Activated naive CD4-positive, alpha-beta T cell treated with Interleukin-2 at 50 U/mL for 16 hours (primary cell): Measurements from ENCODE around the gene ACADM.
"Not testable (repeated sequence)": the region's sequence is repeated elsewhere in the genome, so short reads cannot be mapped to it uniquely, and the experiment has no call there.

Experiments used
- DNase-seq: peaks from one replicate; pipeline ENCODE4 v3.0.0-alpha.2; 2020

The ACADM gene

DNA sequence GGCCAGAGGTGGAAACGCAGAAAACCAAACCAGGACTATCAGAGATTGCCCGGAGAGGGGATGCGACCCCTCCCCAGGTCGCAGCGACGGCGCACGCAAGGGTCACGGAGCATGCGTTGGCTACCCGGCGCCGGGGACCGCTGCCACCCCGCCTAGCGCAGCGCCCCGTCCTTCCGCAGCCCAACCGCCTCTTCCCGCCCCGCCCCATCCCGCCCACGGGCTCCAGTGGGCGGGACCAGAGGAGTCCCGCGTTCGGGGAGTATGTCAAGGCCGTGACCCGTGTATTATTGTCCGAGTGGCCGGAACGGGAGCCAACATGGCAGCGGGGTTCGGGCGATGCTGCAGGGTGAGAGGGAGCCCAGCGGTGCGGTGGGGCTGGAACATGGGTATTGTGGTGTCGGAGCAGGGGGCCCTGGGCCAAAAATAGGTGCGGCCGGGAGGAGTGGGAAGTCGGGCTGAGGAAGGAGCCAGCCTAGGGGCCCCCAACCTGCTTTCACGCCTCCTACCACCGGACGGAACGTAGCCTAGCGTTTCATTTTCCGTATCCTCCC, at the start of gene ACADM:
Gene ACADM, plus strand, starts transcription at position 238 of the 551 bp plus-strand sequence. Its CDS starts 79 bp downstream, at position 317.
- peak; percentile 88 for DNase-seq

DNA sequence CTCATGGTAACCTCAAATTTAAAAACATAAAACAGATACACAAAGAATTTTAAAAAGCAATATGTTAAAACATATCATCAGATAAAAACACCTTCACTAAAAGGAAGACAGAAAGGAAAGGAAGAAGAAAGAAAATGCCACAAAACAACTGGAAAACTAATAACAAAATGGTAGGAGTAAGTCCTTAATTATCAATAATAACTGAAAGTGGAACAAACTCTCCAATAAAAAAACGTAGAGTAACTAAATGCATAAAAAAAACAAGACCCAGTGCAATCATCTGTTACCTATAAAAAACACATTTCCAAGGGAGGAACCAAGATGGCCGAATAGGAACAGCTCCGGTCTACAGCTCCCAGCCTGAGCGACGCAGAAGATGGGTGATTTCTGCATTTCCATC, 47.1 kb upstream of the ACADM start:
- DNase-seq: no peak

GRCh38 chr1:75677964-75678363, 46.5 kb upstream of the ACADM start:
- not testable (repeated sequence) for DNase-seq

GRCh38 chr1:75690547-75690946, 34.0 kb upstream of the ACADM start:
- DNase-seq: no peak

DNA sequence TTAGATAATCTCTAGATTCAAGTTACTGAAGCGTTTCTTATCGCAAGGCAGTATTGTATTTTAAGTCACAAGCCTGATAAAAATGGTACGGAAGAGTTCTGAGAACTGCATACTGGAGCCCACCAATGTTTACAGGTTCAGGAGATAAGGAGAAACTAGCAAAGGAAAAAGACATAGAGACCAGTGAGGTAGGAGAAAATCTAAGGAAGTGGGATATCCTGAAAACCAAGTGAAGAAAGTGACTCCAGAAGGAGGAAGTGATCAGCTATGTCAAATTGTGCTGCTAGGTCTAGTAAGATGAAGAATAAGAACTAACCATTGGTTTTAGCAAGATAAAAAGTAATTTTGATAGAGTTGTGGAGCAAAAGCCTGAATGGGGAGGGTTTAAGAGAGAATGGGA, 31.0 kb upstream of the ACADM start:
- no peak for DNase-seq

GRCh38 chr1:75696000-75696399, 28.5 kb upstream of the ACADM start:
- no peak for DNase-seq

DNA sequence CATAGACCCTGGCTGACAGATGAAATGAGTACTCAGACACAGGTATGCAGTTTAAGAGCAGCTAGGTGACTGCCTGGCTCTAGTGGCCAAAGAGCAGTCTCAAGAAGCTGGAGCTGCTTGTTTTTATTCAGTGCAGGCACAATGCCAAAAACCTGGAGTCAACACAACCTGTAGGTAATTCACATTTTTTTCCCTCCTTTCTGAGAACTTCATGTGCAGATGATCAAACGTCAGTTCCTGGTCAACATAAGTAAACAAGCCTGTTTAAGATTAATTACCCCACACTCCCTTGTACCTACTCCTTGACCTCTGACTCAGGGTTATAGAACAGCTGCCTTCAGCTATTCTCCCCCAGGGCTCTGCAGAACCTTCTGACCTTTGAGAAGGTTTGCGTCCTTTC, 17.3 kb upstream of the ACADM start:
- no peak for DNase-seq

DNA sequence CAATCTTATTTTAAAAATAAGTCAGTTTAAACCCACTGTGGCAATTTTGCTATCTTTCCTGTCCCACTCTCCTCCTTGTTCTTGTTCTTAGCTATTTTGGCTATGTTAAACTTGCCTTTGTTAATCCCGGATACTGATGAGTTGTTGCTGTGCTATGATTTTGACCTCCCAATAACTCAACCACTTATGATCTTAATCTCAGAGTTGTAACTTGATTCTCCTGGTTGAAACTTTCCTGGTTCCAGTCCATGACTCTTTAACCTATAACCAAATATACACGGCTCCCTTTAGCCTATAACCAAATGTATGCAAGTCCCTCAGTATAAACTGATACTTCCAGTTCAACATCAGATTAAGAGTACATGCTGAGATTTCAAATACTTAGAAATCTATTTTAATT, 15.6 kb upstream of the ACADM start:
- no peak for DNase-seq

DNA sequence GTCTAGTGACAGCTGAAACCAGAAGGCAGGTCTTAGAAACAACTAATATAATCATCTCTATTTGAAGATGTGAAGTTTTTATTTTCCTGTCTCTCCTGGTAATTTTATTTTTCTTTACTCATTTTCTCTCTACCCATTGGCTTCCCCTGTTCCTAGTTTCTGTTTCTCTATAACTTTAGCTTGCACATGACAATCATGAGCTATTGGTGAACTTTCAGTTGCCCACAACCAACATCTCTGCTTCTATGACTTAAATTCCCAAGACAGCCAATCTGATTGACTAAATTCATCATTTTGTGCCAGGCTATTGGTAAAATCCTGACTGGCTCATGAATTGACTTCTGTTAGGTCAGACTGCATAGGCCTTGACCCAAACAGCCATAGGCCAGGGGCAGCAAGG, 13.7 kb upstream of the ACADM start:
- no peak for DNase-seq

- DNase-seq: no peak
These were observed 12.7 kb upstream of the ACADM start for GRCh38 chr1:75711846-75712245.

DNA sequence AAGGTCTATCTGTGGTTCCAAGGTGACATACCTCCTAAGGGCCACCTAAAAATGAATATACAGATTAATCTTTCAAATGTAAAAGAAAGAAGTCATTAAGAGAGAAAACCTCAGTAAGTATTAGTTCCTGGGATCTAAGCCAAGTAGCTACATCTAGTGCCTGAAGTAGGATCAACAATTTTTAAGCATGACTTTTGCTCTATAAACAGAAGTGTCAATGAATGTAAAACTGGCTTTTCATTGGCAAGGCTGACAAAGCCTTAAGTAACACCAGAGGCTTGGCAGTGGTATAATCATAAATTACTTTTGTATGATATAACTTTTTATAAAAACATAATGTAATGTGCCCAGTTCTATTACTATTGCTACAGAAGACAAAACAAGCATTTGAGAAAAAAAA, 12.2 kb upstream of the ACADM start:
- no peak for DNase-seq

DNA sequence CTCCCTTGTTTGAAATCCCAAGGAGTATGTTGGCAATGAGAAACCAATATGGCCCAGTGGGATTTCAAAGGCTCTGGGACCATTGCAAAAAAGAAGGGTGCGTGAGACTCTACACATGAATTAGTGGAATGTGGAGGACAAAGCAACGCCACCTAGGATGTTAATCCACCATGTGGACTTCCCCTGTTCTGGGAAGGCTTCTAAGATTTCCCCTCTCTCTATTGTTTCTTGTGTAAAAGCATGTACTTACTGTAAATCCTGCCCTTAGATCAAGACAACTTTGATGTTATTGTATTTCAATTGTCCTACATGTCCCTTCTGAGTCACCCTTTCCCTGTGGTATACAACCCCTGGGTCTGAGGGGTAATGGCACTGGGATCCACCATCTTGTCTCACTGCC, 4.7 kb upstream of the ACADM start:
- DNase-seq: no peak

DNA sequence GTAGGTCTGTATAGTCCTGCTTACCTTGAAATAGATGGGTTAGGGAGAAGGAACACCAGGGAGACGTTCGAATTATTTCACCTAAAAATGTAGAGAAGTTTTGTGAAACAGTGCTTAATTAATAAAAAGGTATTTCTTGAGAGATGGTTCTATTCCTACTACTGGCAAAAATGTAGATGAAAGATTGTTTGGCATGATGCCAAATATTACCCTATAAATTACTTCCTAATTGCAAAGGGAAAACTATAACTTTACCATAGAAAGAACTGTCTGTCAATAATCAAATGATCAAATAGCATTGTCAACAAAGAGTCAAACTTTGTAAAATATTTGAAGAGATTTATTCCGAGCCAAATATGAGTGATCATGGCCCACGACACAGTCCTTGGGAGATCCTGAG, 4.2 kb upstream of the ACADM start:
- no peak for DNase-seq

DNA sequence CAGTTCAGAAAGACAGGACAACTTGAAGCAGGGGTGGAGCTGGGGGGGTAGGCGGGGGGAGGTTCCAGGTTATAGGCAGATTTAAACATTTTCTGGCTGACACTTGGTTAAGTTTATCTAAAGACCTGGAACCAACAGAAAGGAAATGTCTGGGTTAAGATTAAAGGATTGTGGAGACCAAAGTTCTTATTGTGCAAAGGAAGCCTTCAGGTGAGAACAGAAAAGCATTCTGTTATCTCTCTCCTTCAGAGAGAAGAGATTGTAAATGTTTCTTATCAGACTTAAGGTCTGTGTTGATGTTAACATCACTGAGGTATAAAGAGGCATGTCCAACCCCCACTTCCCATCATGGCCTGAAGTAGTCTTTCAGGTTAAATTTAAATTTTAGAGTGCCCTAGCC, 3.7 kb upstream of the ACADM start:
- no peak for DNase-seq

DNA sequence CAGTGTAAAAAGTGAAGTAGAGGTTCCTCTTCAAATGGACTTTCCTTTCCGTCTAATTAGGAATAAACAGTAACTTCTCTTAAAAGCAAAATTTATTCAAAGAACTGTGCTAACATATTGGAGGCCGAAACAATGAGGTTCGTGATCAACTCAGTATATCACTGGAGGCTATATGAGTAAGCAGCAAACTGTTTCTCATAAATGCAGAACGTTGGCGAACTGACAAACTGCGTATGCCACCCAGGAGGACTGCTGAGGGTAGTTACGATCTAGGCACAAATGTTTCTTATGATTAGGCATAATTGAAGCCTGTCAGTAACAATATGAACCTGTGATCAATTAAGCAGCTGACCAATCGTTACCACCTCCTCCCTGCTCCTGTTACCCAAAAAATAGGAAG, 2.3 kb upstream of the ACADM start:
- not testable (repeated sequence) for DNase-seq

- no peak for DNase-seq
These were observed 1.5 kb upstream of the ACADM start for GRCh38 chr1:75722966-75723365.

GRCh38 chr1:75723989-75724471, 479 bp upstream of the ACADM start:
- DNase-seq: peak; percentile 68

DNA sequence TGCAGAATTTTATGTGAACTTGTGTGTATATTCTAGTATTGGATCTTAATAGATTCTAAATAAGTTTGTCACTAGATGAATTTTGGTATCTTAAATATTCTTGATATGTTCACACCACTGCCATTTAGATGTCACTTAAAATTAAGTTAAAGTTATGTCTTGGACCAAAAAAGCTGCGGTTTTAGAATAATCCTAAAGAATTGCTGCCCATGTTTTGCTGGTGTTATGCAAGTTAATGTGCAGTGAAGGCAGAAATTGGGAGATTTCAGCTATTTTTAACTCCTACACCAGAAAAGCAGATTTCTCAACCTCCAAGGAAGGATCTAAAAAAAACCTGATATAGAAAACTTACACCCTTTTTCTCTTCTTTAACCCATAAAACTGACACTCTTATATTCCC, 757 bp downstream of the ACADM start:
- no peak for DNase-seq

DNA sequence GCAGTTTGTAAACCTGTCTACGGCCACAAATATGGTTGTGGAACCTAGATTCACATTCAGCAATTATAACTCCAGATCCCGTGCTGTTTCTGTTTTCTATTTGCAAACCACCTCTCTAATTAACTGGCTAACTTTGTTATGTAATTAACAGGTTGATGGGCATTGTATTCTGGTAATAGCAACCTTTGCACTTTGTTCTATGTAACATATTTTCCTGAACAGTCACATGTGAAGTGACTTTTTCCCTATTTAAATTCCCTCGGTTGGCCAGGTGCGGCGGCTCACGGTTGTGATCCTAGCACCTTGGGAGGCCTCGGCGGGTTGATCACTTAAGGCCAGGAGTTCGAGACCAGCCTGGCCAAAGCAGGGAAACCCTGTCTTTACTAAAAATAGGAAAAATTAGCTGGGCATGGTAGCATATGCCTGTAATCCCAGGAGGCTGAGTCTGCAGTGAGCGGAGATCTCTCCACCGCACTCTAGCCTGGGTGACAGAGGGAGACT, 1.4 kb downstream of the ACADM start:
- DNase-seq: no peak

DNA sequence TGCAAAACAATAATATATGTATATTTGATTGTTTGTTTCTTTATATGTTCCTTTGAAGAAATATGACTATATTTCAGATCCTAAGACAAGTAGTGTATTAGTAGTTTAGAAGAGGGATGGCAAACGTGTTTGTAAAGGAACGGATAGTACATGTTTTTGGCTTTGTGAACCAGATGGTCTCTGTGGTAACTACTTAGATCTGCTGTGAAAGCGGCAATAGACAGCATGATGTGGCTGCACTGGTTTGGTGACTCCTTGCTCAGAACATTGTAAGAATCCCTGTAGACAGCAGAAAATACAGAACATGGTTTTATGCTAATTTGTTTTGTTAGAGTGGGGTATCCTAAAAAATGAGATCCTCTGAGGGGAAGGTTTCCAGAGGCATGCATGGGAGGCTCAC, 3.1 kb downstream of the ACADM start:
- DNase-seq: no peak

DNA sequence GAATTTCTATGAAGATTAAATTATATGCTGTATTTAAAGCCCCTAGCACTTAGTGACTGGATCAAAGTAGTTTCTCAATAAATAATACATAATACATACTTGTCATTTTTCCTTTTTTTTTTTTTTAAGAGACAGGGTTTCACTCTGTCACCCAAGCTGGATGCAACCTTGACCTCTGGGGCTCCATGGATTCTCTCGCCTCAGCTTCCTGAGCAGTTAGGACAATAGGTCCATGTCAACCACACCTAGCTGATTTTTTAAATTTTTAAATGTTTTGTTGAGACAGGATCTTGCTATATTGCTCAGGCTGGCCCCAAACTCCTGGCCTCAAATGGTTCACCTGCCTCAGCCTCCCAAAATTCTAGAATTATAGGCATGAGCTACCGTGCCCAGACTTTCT, 5.9 kb downstream of the ACADM start:
- DNase-seq: no peak

DNA sequence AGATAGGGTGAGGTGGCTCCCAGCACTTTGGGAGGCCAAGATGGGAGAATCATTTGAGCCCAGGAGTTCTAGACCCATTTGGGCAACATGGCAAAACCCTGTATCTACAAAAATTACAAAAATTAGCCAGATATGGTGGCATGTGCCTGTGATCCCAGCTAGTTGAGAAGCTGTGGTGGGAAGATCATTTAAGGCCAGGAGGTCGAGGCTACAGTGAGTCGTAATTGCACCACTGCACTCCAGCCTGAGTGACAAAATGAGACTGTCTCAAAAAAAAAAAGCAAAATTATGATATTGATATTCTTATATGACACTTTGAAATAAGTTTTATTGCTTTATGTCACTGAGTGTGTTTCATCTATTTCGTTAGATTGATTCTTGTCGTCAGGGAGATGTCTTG, 7.4 kb downstream of the ACADM start:
- no peak for DNase-seq

DNA sequence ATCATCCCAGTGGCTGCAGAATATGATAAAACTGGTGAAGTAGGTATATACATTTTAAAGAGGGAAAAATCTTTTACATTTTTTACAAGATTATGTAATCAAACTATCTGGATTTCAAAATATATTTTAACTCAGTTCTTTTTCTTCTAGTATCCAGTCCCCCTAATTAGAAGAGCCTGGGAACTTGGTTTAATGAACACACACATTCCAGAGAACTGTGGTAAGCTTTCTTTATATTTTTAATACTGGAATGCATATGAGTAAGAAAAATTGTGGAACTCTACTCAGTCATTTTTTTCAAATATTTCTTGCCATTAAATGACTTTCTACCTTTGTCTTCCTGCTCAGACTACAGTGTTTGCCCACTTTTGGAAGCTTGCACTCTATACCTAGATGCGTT, 8.2 kb downstream of the ACADM start:
- DNase-seq: no peak

DNA sequence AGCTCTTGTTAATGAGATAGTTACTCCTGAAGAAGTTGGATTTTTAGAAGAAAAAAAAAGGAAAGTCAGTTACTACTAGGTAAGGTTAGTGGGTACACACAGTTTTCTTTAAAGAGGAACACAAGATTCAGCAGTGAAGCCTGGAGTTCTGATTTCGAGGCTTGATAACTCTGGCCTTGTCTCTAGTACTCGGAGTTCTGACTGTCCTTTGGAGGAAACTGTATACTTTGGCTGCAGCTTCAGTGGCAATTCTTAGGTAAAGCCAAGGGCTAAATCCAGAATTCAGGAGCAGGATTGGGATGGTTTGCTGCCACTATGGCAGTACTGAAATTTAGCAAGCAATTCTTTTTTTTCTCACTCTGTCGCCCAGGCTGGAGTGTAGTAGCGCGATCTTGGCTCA, 9.2 kb downstream of the ACADM start:
- DNase-seq: no peak

DNA sequence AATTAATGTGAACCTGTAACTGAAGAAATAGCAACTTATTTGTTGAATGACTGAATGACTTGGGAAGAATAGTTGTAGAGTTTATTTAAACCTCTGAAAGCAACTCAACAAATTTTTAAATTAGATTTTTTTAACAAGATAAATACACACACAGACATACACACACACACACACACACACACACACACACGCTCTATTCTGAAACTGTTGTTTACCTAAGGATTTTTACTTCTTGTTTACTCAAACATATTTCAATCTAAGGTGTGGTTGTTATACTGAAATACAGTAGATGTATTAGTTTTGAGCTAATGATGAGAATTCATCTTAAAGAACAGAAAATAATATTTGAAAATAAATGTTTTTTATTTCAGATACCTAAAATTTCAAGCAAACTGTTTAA, 11.5 kb downstream of the ACADM start:
- no peak for DNase-seq
